Measurements from ENCODE around the gene NSMF. TPM values are rescaled to one million over a fixed set of nuclear protein-coding genes. Genes with fewer than 3 reads are reported as not detected.

NSMF gene
- polyA plus RNA-seq, 4 donors = 25.4 to 76.9 (median 45.6) TPM

GRCh38 chr9:137494104-137494544, 35.0 kb upstream of the NSMF start:
- DNase-seq (peak in 1 of 2 donors; percentile 17), FAIRE-seq (no peak)
- Histone ChIP-seq H3K4me1 (ENCODE audit: control insufficient read depth in 3 of 3, insufficient read depth in 2 of 3, low read depth in 1 of 3, low read length in 2 of 3) (no peaks in the 10 kb centered on the region), H3K9me3 (ENCODE audit: control insufficient read depth in 2 of 2, insufficient read depth in 1 of 2, low read depth in 1 of 2, low read length in 1 of 2) (peaks cover 0 to 9% of the 10 kb centered on the region in 2 donors), H3K36me3 (ENCODE audit: control insufficient read depth in 3 of 3, insufficient read depth in 2 of 3, low read depth in 1 of 3, low read length in 3 of 3) (no peaks in the 10 kb centered on the region), H3K27me3 (ENCODE audit: control insufficient read depth in 3 of 3, insufficient read depth in 3 of 3, low read length in 3 of 3) (no peaks in the 10 kb centered on the region), H3K27ac (ENCODE audit: low read depth in 1 of 3, low read length in 2 of 3) (no peak overlapping the region), H3K4me3 (ENCODE audit: low read depth in 1 of 3, low read length in 3 of 3) (no peak overlapping the region)
- WGBS, 3 donors = 61 to 68% (median 68%) methylated on average over 13 of the region's 13 CpGs

GRCh38 chr9:137493364-137494103, 34.4 kb upstream of the NSMF start:
- Histone ChIP-seq H3K36me3 (ENCODE audit: control insufficient read depth in 3 of 3, insufficient read depth in 2 of 3, low read depth in 1 of 3, low read length in 3 of 3) (no peaks in the 10 kb centered on the region), H3K9me3 (ENCODE audit: control insufficient read depth in 2 of 2, insufficient read depth in 1 of 2, low read depth in 1 of 2, low read length in 1 of 2) (peaks cover 0 to 9% of the 10 kb centered on the region in 2 donors), H3K27me3 (ENCODE audit: control insufficient read depth in 3 of 3, insufficient read depth in 3 of 3, low read length in 3 of 3) (no peaks in the 10 kb centered on the region), H3K4me1 (ENCODE audit: control insufficient read depth in 3 of 3, insufficient read depth in 2 of 3, low read depth in 1 of 3, low read length in 2 of 3) (no peaks in the 10 kb centered on the region), H3K4me3 (ENCODE audit: low read depth in 1 of 3, low read length in 3 of 3) (no peak overlapping the region), H3K27ac (ENCODE audit: low read depth in 1 of 3, low read length in 2 of 3) (no peak overlapping the region)
- FAIRE-seq = no peak
- 90 to 96% (median 94%) methylated on average over 13 to 16 of the region's 16 CpGs for WGBS, 3 donors
- no peak for DNase-seq

GRCh38 chr9:137492464-137493363, 33.6 kb upstream of the NSMF start:
- FAIRE-seq (no peak), DNase-seq (peak in 1 of 2 donors; percentile 33)
- no peaks in the 10 kb centered on the region for H3K27me3 ChIP-seq (ENCODE audit: control insufficient read depth in 3 of 3, insufficient read depth in 3 of 3, low read length in 3 of 3)
- WGBS, 3 donors = 74 to 84% (median 77%) methylated on average over 12 to 20 of the region's 20 CpGs
- no peaks in the 10 kb centered on the region for H3K36me3 ChIP-seq (ENCODE audit: control insufficient read depth in 3 of 3, insufficient read depth in 2 of 3, low read depth in 1 of 3, low read length in 3 of 3)
- peaks cover 0 to 9% of the 10 kb centered on the region in 2 donors for H3K9me3 ChIP-seq (ENCODE audit: control insufficient read depth in 2 of 2, insufficient read depth in 1 of 2, low read depth in 1 of 2, low read length in 1 of 2)
- H3K4me1 ChIP-seq (ENCODE audit: control insufficient read depth in 3 of 3, insufficient read depth in 2 of 3, low read depth in 1 of 3, low read length in 2 of 3) = peaks cover 0 to 1% (median 0%) of the 10 kb centered on the region in 3 donors
- no peak overlapping the region for H3K4me3 ChIP-seq (ENCODE audit: low read depth in 1 of 3, low read length in 3 of 3)
- H3K27ac ChIP-seq (ENCODE audit: low read depth in 1 of 3, low read length in 2 of 3) = no peak overlapping the region

- H3K36me3 ChIP-seq (ENCODE audit: control insufficient read depth in 3 of 3, insufficient read depth in 2 of 3, low read depth in 1 of 3, low read length in 3 of 3) = no peaks in the 10 kb centered on the region
Measured at GRCh38 chr9:137491735-137492432, 32.8 kb upstream of the NSMF start.

GRCh38 chr9:137490532-137491186, 31.5 kb upstream of the NSMF start:
- FAIRE-seq = no peak
- H3K36me3 ChIP-seq (ENCODE audit: control insufficient read depth in 3 of 3, insufficient read depth in 2 of 3, low read depth in 1 of 3, low read length in 3 of 3) = no peaks in the 10 kb centered on the region
- peaks cover 0 to 9% of the 10 kb centered on the region in 2 donors for H3K9me3 ChIP-seq (ENCODE audit: control insufficient read depth in 2 of 2, insufficient read depth in 1 of 2, low read depth in 1 of 2, low read length in 1 of 2)
- H3K27ac ChIP-seq (ENCODE audit: low read depth in 1 of 3, low read length in 2 of 3) = no peak overlapping the region
- H3K4me1 ChIP-seq (ENCODE audit: control insufficient read depth in 3 of 3, insufficient read depth in 2 of 3, low read depth in 1 of 3, low read length in 2 of 3) = peaks cover 0 to 4% (median 0%) of the 10 kb centered on the region in 3 donors
- no peaks in the 10 kb centered on the region for H3K27me3 ChIP-seq (ENCODE audit: control insufficient read depth in 3 of 3, insufficient read depth in 3 of 3, low read length in 3 of 3)
- no peak overlapping the region for H3K4me3 ChIP-seq (ENCODE audit: low read depth in 1 of 3, low read length in 3 of 3)
- WGBS, 3 donors = 85 to 91% (median 87%) methylated on average over 9 of the region's 9 CpGs
- no peak for DNase-seq

More at GRCh38 chr9:137491735-137492432, 32.8 kb upstream of the NSMF start:
- Histone ChIP-seq H3K27me3 (ENCODE audit: control insufficient read depth in 3 of 3, insufficient read depth in 3 of 3, low read length in 3 of 3) (no peaks in the 10 kb centered on the region), H3K27ac (ENCODE audit: low read depth in 1 of 3, low read length in 2 of 3) (no peak overlapping the region), H3K4me3 (ENCODE audit: low read depth in 1 of 3, low read length in 3 of 3) (no peak overlapping the region), H3K4me1 (ENCODE audit: control insufficient read depth in 3 of 3, insufficient read depth in 2 of 3, low read depth in 1 of 3, low read length in 2 of 3) (peaks cover 0 to 4% (median 0%) of the 10 kb centered on the region in 3 donors), H3K9me3 (ENCODE audit: control insufficient read depth in 2 of 2, insufficient read depth in 1 of 2, low read depth in 1 of 2, low read length in 1 of 2) (peaks cover 0 to 9% of the 10 kb centered on the region in 2 donors)
- 90 to 93% (median 92%) methylated on average over 13 of the region's 13 CpGs for WGBS, 3 donors
- no peak for DNase-seq
- FAIRE-seq = no peak

GRCh38 chr9:137488906-137489305, 29.8 kb upstream of the NSMF start:
- peaks cover 0 to 4% (median 0%) of the 10 kb centered on the region in 3 donors for H3K4me1 ChIP-seq (ENCODE audit: control insufficient read depth in 3 of 3, insufficient read depth in 2 of 3, low read depth in 1 of 3, low read length in 2 of 3)
- no peaks in the 10 kb centered on the region for H3K27me3 ChIP-seq (ENCODE audit: control insufficient read depth in 3 of 3, insufficient read depth in 3 of 3, low read length in 3 of 3)
- no peak for DNase-seq
- FAIRE-seq = no peak
- no peak overlapping the region for H3K4me3 ChIP-seq (ENCODE audit: low read depth in 1 of 3, low read length in 3 of 3)
- no peak overlapping the region for H3K27ac ChIP-seq (ENCODE audit: low read depth in 1 of 3, low read length in 2 of 3)
- WGBS, 3 donors = 87 to 92% (median 88%) methylated on average over 6 of the region's 6 CpGs
- H3K9me3 ChIP-seq (ENCODE audit: control insufficient read depth in 2 of 2, insufficient read depth in 1 of 2, low read depth in 1 of 2, low read length in 1 of 2) = peaks cover 0 to 9% of the 10 kb centered on the region in 2 donors
- no peaks in the 10 kb centered on the region for H3K36me3 ChIP-seq (ENCODE audit: control insufficient read depth in 3 of 3, insufficient read depth in 2 of 3, low read depth in 1 of 3, low read length in 3 of 3)

- WGBS, 3 donors = 29 to 58% (median 42%) methylated on average over 5 to 6 of the region's 6 CpGs
- no peak overlapping the region for H3K4me3 ChIP-seq (ENCODE audit: low read depth in 1 of 3, low read length in 3 of 3)
- peak; percentile 16 to 39 for DNase-seq
- H3K4me1 ChIP-seq (ENCODE audit: control insufficient read depth in 3 of 3, insufficient read depth in 2 of 3, low read depth in 1 of 3, low read length in 2 of 3) = peaks cover 0 to 4% (median 0%) of the 10 kb centered on the region in 3 donors
- no peaks in the 10 kb centered on the region for H3K36me3 ChIP-seq (ENCODE audit: control insufficient read depth in 3 of 3, insufficient read depth in 2 of 3, low read depth in 1 of 3, low read length in 3 of 3)
- H3K27me3 ChIP-seq (ENCODE audit: control insufficient read depth in 3 of 3, insufficient read depth in 3 of 3, low read length in 3 of 3) = no peaks in the 10 kb centered on the region
- peaks cover 0 to 3% of the 10 kb centered on the region in 2 donors for H3K9me3 ChIP-seq (ENCODE audit: control insufficient read depth in 2 of 2, insufficient read depth in 1 of 2, low read depth in 1 of 2, low read length in 1 of 2)
- no peak overlapping the region for H3K27ac ChIP-seq (ENCODE audit: low read depth in 1 of 3, low read length in 2 of 3)
- FAIRE-seq = no peak
Measured at GRCh38 chr9:137488327-137488653, 29.2 kb upstream of the NSMF start.

Measured in small intestine (tissue), 7 donors.